AG09319 (cell line): Measurements from ENCODE around the gene TAGLN2.
"Not testable (repeated sequence)": the region's sequence is repeated elsewhere in the genome, so short reads cannot be mapped to it uniquely, and the experiment has no call there.

Experiments
- DNase-seq: peaks from one replicate; pipeline ENCODE4 v3.0.0-alpha.2; 2010; ENCODE audit warnings: low read depth; ENCODE audit errors: extremely low read depth
- TF ChIP-seq, protein P1 (sequence below): IDR thresholded peaks from 2 replicates; pipeline ENCODE4 v1.5.1; 2011; ENCODE audit warnings: low read depth, mild to moderate bottlenecking, inconsistent platforms, low read length, moderate library complexity

TAGLN2 gene

DNA sequence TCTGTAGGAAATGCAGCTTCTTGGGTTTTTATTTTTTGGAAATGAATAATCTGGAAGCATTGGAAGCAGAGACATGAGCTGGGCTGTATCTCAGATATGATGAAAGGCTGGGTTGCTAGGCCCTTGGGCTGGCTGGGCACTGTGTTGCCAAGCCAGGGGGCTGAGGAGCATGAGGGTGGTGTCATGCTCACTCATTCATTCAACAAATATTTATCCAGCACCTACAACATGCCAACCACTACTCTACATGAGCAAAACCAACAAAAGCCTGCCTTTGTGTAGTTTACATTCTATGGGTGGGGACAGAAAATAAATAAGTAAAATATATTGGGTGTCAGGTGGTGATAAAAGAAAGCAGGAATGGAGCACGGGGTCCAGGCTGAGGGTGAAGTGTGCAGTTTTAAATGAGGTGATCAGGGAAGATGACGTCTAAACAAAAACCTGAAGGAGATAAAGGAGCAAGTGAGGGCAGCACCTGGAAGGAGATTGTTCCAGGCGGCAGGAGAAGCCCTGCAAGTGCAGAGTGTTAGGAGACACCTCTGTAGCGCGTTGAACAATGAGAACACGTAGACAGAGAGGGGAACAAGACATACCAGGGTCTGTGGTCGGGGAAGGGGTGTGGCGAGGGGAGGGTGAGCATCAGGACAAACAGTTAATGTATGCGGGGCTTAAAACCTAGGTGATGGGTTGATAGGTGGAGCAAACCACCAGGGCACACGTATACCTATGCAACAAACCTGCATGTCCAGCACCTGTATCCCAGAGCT lies 10.9 kb downstream of the TAGLN2 start:
- no peak for DNase-seq

DNA sequence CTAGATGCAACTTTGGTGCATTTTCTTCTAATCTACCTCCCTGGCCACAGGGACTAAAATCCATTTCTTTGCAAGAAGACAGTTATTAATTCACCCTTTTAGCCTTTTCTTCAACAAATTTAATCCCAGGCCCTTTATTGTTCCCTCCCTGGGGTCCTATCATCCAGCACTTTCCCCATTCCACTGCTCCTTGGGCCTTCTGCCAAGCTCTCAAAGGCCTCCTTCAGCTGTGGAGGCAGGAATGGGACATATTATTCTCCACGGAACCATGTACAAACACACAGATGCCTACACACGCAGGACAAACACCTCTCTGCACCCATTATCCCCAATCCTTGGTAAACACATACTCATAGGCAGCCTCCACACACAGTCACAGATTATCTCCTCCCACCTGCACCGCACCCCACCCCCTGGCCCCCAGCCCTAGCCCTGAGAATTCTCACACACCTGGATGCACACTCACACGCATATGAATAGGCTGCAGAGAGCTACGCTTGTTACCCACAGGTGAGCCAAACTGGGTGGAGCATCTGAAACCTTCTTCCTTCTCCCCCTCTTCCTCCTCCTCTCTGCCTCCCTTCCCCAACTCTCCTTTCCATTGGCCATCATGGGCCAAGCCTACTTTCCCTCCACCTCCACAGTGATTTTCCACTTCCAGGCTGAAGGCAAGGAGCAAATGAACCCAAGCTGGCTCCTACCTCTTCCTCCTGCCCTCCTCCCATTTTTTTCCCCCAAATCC lies 11.7 kb downstream of the TAGLN2 start:
- no peak for DNase-seq
- TF ChIP-seq, protein P1, sequence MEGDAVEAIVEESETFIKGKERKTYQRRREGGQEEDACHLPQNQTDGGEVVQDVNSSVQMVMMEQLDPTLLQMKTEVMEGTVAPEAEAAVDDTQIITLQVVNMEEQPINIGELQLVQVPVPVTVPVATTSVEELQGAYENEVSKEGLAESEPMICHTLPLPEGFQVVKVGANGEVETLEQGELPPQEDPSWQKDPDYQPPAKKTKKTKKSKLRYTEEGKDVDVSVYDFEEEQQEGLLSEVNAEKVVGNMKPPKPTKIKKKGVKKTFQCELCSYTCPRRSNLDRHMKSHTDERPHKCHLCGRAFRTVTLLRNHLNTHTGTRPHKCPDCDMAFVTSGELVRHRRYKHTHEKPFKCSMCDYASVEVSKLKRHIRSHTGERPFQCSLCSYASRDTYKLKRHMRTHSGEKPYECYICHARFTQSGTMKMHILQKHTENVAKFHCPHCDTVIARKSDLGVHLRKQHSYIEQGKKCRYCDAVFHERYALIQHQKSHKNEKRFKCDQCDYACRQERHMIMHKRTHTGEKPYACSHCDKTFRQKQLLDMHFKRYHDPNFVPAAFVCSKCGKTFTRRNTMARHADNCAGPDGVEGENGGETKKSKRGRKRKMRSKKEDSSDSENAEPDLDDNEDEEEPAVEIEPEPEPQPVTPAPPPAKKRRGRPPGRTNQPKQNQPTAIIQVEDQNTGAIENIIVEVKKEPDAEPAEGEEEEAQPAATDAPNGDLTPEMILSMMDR: no peak

More for the DNA sequence above, 10.9 kb downstream of the TAGLN2 start:
- TF ChIP-seq, protein P1: no peak

DNA sequence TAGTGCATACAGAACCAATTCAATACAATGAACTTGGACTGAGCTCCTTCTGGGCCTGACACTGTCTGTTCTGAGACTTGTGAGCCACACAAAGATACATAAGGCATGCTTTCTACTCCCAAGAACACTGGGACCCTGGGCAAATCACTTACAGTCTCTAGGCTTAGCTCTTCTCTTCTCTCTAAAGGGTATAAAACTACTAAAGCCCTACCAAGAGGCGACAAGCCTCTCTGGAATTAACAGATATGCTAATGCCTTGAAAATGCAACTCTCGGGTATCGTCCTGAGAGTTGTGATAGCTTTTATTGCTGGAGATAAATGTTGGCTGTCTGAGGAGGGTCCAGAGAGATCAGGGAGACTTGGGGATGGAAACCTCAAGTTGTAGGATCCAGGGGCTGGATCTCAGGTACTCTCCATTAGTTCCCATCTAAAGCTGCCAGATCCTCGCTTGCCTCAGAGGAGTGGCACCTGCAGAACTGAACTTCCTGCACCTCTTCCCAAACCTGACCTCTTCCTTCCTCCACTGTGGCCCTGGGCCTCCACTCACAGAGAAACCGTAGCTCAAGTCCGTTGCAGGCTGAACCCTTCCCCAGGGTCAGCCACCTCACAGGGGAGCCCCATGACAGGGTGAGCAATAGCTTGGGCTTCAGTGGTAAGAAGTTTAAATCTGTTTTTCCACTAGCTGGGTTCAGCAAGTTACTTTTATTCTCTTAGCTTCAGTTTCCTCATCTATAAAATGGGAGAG lies 13.8 kb downstream of the TAGLN2 start:
- TF ChIP-seq, protein P1: no peak
- no peak for DNase-seq

DNA sequence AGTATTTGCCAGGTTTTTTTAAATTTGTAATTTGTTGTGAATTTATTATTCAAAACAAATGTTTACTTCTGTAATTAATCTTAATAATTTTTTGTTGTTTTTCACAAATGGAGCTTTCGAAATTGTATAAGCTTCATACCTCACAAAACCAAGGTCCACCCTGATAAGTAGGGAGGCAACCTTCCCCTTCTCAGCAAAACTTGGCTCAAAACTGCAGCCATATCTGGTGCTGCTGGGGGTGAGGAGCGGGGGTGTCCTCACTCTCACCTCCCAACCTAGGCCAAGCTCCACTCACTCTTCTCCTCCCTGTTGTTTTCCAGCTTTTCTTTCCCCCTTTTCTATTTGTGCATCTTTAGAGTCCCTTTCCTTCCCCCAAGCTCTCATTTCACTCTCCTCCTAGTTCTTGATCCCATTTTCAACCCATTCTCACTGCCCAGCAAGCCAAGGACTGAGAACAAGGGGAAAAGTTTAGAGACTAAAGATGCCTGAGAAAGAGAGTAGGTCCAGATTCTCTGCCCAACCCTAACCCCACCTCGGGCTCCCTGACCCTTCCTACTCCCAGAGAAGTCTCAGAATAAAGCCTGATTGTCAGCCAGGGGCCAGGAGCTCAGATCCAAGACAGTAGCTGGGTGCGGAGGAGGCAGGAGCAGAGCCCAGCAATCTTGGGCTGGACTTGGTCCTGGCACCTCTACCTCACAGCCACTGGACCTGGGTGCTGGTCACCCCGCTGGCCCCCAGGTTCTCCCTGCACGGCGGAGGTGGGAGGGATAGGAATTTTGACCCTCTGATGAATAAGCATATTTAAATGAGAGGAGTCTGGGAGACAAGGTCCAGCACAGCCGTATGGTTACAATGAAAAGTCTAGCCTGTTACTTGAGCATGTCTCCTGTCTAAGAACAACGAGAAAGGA lies 17.0 kb downstream of the TAGLN2 start:
- TF ChIP-seq, protein P1: no peak
- no peak for DNase-seq

DNA sequence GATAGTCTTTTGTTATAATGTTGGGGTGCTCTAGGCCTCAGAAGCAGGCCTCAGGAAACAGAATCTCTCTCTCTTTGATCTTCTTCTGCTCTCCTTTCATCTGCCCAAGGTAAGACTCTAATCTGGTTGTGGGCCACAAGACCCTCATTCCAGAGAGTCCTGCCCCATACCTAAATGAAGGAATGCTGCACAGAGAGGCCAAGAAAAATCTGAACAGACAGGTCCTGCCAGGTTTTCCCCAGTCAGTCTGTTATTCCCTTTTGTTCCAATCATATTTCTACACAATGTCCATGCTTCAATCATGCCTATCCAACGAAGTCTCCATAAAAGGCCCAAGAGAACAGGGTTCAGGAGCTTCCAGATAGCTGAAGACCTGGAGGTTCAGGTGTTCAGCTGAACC lies 18.3 kb downstream of the TAGLN2 start:
- no peak for DNase-seq
- TF ChIP-seq, protein P1: no peak

DNA sequence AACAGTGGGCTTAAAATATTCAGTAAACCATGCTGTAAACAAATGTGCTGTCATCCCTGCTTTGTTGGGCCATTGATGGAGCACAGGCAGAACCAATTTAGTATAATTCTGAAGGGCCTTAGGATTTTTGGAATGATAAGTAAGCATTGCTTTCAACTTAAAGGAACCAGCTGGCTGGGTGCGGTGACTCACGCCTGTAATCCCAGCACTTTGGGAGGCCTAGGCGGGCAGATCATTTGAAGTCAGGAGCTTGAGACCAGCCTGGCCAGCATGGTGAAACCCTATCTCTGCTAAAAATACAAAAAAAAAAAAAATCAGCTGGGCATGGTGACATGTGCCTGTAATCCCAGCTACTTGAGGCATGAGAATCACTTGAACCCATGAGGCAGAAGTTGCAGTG lies 21.3 kb downstream of the TAGLN2 start:
- not testable (repeated sequence) for DNase-seq

DNA sequence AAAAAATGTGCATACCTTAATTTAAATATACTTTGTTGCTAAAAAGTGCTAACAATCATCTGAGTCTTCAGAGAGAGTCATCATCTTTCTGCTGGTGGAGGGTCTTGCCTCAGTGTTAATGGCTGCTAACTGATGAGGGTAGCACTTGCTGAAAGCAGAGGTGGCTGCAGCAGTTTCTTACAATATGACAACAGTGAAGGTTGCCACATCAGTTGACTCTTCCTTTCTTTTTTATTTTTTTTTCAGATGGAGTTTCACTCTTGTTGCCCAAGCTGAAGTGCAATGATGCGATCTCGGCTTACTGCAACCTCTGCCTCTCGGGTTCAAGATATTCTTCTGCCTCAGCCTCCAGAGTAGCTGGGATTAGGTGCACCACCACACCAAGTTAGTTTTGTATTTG lies 22.8 kb downstream of the TAGLN2 start:
- TF ChIP-seq, protein P1: no peak

More for the DNA sequence above, 22.8 kb downstream of the TAGLN2 start:
- no peak for DNase-seq
